SK-N-SH (cell line): ENCODE measurements around the gene LPAR1. TPM values are rescaled to one million over a fixed set of nuclear protein-coding genes. Genes with fewer than 3 reads are reported as not detected.
A peak's percentile ranks its signal among the peaks of the same experiment; 100 is the strongest.

Experiments used
- CTCF ChIA-PET: fragments of 300-600, 350-600 bp; formaldehyde crosslinking; extraction: SDS; loops from one replicate; lab custom pipeline; 2021; lab: Yijun Ruan, JAX
- POLR2A ChIA-PET: fragments of 350-600 bp; sonication (Branson Sonifier 250); formaldehyde crosslinking; extraction: SDS; loops from one replicate; lab custom pipeline; 2020; ENCODE audit warnings: antibody characterized with exemption, inconsistent platforms; lab: Yijun Ruan, JAX
- DNase-seq: peaks from one replicate; pipeline ENCODE4 v3.0.0; 2012
- H2AFZ ChIP-seq: fragments of 200-600 bp; sonication (generic); 2 replicates; pipeline ENCODE4 v1.8.1; 2016; ENCODE audit warnings: antibody characterized with exemption, mild to moderate bottlenecking, low read depth
- H3F3A ChIP-seq: fragments of 200-600 bp; sonication (generic); replicated peaks from 2 replicates; pipeline ENCODE3; 2016; ENCODE audit warnings: antibody characterized with exemption, mild to moderate bottlenecking; ENCODE audit not compliant: insufficient read depth
- H3K27ac ChIP-seq, 2 experiments: fragments of 200-500 bp in 1 of 2; fragments of 200-600 bp in 1 of 2; sonication (Bioruptor generic) in 1 of 2; sonication (generic), shearing (Covaris generic) in 1 of 2; 2 replicates each; pipeline versions ENCODE4 v1.5.1 to v1.6.1; 2014 to 2016; ENCODE audit warnings: low read depth in 2 of 2, inconsistent platforms in 1 of 2, low read length in 1 of 2, mild to moderate bottlenecking in 1 of 2, mixed read lengths in 1 of 2
- H3K27me3 ChIP-seq: fragments of 200-600 bp; sonication (generic), shearing (Covaris generic); 2 replicates; pipeline ENCODE4 v1.6.1; 2016; ENCODE audit warnings: mixed run types; ENCODE audit not compliant: insufficient read depth
- H3K36me3 ChIP-seq, 2 experiments: fragments of 200-500 bp in 1 of 2; fragments of 200-600 bp in 1 of 2; sonication (Bioruptor generic) in 1 of 2; sonication (generic) in 1 of 2; replicated peaks in 1 of 2; 2 replicates each; pipeline versions ENCODE3 to v1.5.1; 2014 to 2016; ENCODE audit warnings: low read length in 1 of 2, mild to moderate bottlenecking in 1 of 2; ENCODE audit not compliant: insufficient read depth in 2 of 2, control insufficient read depth in 1 of 2
- H3K4me1 ChIP-seq, 2 experiments: fragments of 200-500 bp in 1 of 2; fragments of 200-600 bp in 1 of 2; sonication (Bioruptor generic) in 1 of 2; sonication (generic), shearing (Covaris generic) in 1 of 2; 2 replicates each; pipeline versions ENCODE4 v1.5.1 to v1.6.1; 2014 to 2016; ENCODE audit warnings: low read depth in 1 of 2, low read length in 1 of 2, mixed run types in 1 of 2; ENCODE audit not compliant: insufficient read depth in 2 of 2, control insufficient read depth in 1 of 2
- H3K4me2 ChIP-seq: fragments of 200-600 bp; sonication (generic), shearing (Covaris generic); 2 replicates; pipeline ENCODE4 v1.6.1; 2017; ENCODE audit warnings: mixed run types
- H3K4me3 ChIP-seq, 2 experiments: fragments of 200-500 bp in 1 of 2; fragments of 200-600 bp in 1 of 2; sonication (Bioruptor generic) in 1 of 2; sonication (generic), shearing (Covaris generic) in 1 of 2; 2 replicates each; pipeline versions ENCODE4 v1.5.1 to v1.8.1; 2014 to 2016; ENCODE audit warnings: low read depth in 2 of 2, inconsistent platforms in 1 of 2, low read length in 1 of 2, mild to moderate bottlenecking in 1 of 2, mixed read lengths in 1 of 2, moderate library complexity in 1 of 2
- H3K79me2 ChIP-seq: fragments of 200-600 bp; sonication (generic); 2 replicates; pipeline ENCODE4 v1.8.1; 2017; ENCODE audit warnings: mild to moderate bottlenecking; ENCODE audit not compliant: insufficient read depth
- H3K9ac ChIP-seq: fragments of 200-600 bp; sonication (generic); 2 replicates; pipeline ENCODE4 v1.6.1; 2017; ENCODE audit warnings: mixed run types
- H3K9me2 ChIP-seq: fragments of 200-600 bp; sonication (generic); 2 replicates; pipeline ENCODE4 v1.6.1; 2017; ENCODE audit warnings: mixed run types
- H3K9me3 ChIP-seq: fragments of 200-600 bp; sonication (generic); 2 replicates; pipeline ENCODE4 v1.6.1; 2017; ENCODE audit warnings: mixed run types, mild to moderate bottlenecking, moderate library complexity
- H4K20me1 ChIP-seq: fragments of 200-600 bp; sonication (generic); 2 replicates; pipeline ENCODE4 v1.6.1; 2017; ENCODE audit warnings: mild to moderate bottlenecking, mixed run types; ENCODE audit not compliant: insufficient read depth
- CHD2 ChIP-seq: fragments of 150-350 bp; IDR thresholded peaks from 2 replicates; pipeline ENCODE4 v1.6.1; 2018; ENCODE audit warnings: low read length; ENCODE audit not compliant: partially characterized antibody
- ELF1 ChIP-seq: IDR thresholded peaks from 2 replicates; pipeline ENCODE4 v1.4.0; 2012
- EP300 ChIP-seq, 2 experiments: IDR thresholded peaks; 2 replicates each; pipeline versions ENCODE4 v1.4.0 to v1.6.1; 2012; ENCODE audit warnings: borderline replicate concordance in 1 of 2, low read depth in 1 of 2, low read length in 1 of 2
- FOXJ3 ChIP-seq: sonication (generic); formaldehyde crosslinking; IDR thresholded peaks from 2 replicates; pipeline ENCODE4 v1.5.1; 2020; ENCODE audit warnings: mild to moderate bottlenecking, missing genetic modification reagents
- POLR2AphosphoS5 ChIP-seq: IDR thresholded peaks from 2 replicates; pipeline ENCODE4 v1.6.1; 2012; ENCODE audit warnings: low read depth, low read length
- RFX5 ChIP-seq: IDR thresholded peaks from 2 replicates; pipeline ENCODE4 v1.6.1; 2012; ENCODE audit warnings: mild to moderate bottlenecking, improper control_type of control experiment, low read length
- TCF12 ChIP-seq: IDR thresholded peaks from 2 replicates; pipeline ENCODE4 v1.4.0; 2012
- TEAD4 ChIP-seq: IDR thresholded peaks from 2 replicates; pipeline ENCODE4 v1.4.0; 2012; ENCODE audit warnings: mild to moderate bottlenecking, borderline replicate concordance; ENCODE audit not compliant: insufficient read depth
- ZBTB33 ChIP-seq: IDR thresholded peaks from 2 replicates; pipeline ENCODE4 v1.4.0; 2012; ENCODE audit warnings: low read depth, borderline replicate concordance
- WGBS: methylation state at CpG from one replicate; pipeline ENCODE4 v1.1.6; 2017; ENCODE audit warnings: low lambda C conversion rate; 5-methylcytosine and 5-hydroxymethylcytosine counted together
- polyA plus RNA-seq, 3 experiments: library from polyadenylated mRNA; depleted of rRNA; stranded (reverse); fragments of >200 nt; gene quantifications; 2 replicates each; pipeline ENCODE4 v1.2.3, GENCODE V29; 2012
- TF ChIP-seq, protein P1 (sequence below): IDR thresholded peaks from 2 replicates; pipeline ENCODE4 v1.4.0; 2012; ENCODE audit warnings: low read depth, borderline replicate concordance

LPAR1 gene
- polyA plus RNA-seq, 1 of the 3 experiments (the other 2 are of a cell fraction): 9.4 TPM

DNA sequence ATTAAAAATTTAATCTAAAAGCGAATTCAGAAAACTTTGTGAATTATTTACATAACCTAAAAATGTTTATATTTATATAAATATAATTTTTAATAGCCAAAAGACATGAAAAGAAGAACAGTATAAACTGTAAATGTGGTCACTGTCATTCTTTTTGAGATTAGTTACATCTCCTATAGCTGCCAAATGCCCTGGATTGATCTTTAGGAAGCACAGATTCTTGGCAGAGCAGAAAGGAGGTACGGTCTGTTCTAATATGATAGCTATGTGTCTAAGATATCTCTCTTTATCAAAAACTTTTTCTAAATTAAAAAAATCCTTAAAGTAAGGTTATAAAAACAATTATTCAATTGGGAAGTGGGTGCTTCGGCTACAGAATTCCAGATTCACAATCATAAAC is 151.0 kb downstream of the LPAR1 start:
- WGBS: 87% methylated on average over 3 of the region's 3 CpGs
- Histone ChIP-seq H3K79me2 (no peaks in the 10 kb centered on the region), H2AFZ (no peak overlapping the region), H3K4me3 (no peak overlapping the region), H3K9me3 (no peaks in the 10 kb centered on the region), H3K4me1 (peaks cover 0 to 6% of the 10 kb centered on the region in 2 experiments; a peak in 1 of 4 replicates), H3K9me2 (no peaks in the 10 kb centered on the region), H3K9ac (no peak overlapping the region), H3K36me3 (no peaks in the 10 kb centered on the region), H3K4me2 (no peak overlapping the region), H3K27me3 (no peaks in the 10 kb centered on the region), H4K20me1 (no peaks in the 10 kb centered on the region), H3K27ac (no peak overlapping the region), H3F3A (no peaks in the 10 kb centered on the region)
- CTCF ChIA-PET: interaction anchor here (0.7 kb wide), 1 partner anchor 107 kb away, joined by 3 read pairs; no protein-coding TSS in a partner anchor
- TF ChIP-seq POLR2AphosphoS5: no peak
- no peak for TF ChIP-seq ELF1
- no peak for TF ChIP-seq EP300 (IDR thresholded peaks at IDR 0.05; ENCODE audit: borderline replicate concordance in 1 of 2, low read depth in 1 of 2, low read length in 1 of 2)
- TF ChIP-seq FOXJ3 (CRISPR knock-in tag): no peak
- no peak for TF ChIP-seq ZBTB33
- TF ChIP-seq, protein P1, sequence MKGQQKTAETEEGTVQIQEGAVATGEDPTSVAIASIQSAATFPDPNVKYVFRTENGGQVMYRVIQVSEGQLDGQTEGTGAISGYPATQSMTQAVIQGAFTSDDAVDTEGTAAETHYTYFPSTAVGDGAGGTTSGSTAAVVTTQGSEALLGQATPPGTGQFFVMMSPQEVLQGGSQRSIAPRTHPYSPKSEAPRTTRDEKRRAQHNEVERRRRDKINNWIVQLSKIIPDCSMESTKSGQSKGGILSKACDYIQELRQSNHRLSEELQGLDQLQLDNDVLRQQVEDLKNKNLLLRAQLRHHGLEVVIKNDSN: no peak
- no peak for TF ChIP-seq RFX5
- DNase-seq: no peak
- POLR2A ChIA-PET: no interaction called here

- H3K9me2 ChIP-seq: no peaks in the 10 kb centered on the region
- no peaks in the 10 kb centered on the region for H4K20me1 ChIP-seq
- no peak overlapping the region for H3K27ac ChIP-seq
- H2AFZ ChIP-seq: no peak overlapping the region
- DNase-seq: no peak
- ChIA-PET POLR2A (no interaction called here), CTCF (no interaction called here)
- H3K36me3 ChIP-seq: no peaks in the 10 kb centered on the region
- H3K79me2 ChIP-seq: no peaks in the 10 kb centered on the region
- 81% methylated on average over 1 of the region's 1 CpG for whole genome bisulfite sequencing
- no peaks in the 10 kb centered on the region for H3K27me3 ChIP-seq
- H3K9ac ChIP-seq: no peak overlapping the region
- no peak overlapping the region for H3K4me3 ChIP-seq
- no peak overlapping the region for H3K4me2 ChIP-seq
- H3F3A ChIP-seq: no peaks in the 10 kb centered on the region
- peaks cover 0 to 6% of the 10 kb centered on the region in 2 experiments; a peak in 1 of 4 replicates for H3K4me1 ChIP-seq
- no peaks in the 10 kb centered on the region for H3K9me3 ChIP-seq
- TF ChIP-seq TEAD4: no peak
Observed at GRCh38 chr9:110886832-110887231, 151.4 kb downstream of the LPAR1 start.

DNA sequence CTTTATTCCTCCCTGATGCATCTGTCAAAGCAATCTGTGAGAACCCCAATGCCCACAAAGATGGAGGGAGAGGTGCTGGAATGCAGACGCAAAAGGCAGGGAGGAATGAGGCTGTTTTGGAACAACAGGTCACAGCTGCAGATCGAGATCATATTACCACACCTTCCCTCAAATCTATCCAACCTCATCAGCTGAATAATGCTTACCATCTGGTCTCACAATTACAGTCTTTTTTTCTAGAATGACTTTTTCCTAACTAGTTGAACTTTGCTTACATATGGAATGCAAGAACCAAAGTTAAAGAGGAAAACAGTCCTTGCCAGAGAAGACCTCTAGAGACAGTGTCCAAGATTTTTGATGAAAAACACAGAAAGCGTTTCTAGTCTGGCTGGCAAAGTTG is 158.1 kb downstream of the LPAR1 start:
- Histone ChIP-seq H3K36me3 (no peaks in the 10 kb centered on the region), H3K79me2 (no peaks in the 10 kb centered on the region), H3K4me3 (no peak overlapping the region), H3K27ac (no peak overlapping the region; a peak in 1 of 4 replicates), H3F3A (no peaks in the 10 kb centered on the region), H3K9ac (no peak overlapping the region), H2AFZ (no peak overlapping the region), H3K27me3 (no peaks in the 10 kb centered on the region), H3K9me2 (no peaks in the 10 kb centered on the region), H4K20me1 (no peaks in the 10 kb centered on the region), H3K4me2 (no peak overlapping the region), H3K9me3 (no peaks in the 10 kb centered on the region), H3K4me1 (peaks cover 0 to 2% of the 10 kb centered on the region in 2 experiments; a peak in 1 of 4 replicates)
- no peak for DNase-seq
- ChIA-PET CTCF (no interaction called here), POLR2A (no interaction called here)
- TF ChIP-seq CHD2: no peak
- peak; percentile 28; the same call in 1 of the 2 replicates for TF ChIP-seq TCF12
- 62% methylated on average over 3 of the region's 3 CpGs for WGBS
